ENCODE results near the gene MAPK12.
"Not testable (repeated sequence)": the region's sequence is repeated elsewhere in the genome, so short reads cannot be mapped to it uniquely, and the experiment has no call there.

MAPK12 gene

DNA sequence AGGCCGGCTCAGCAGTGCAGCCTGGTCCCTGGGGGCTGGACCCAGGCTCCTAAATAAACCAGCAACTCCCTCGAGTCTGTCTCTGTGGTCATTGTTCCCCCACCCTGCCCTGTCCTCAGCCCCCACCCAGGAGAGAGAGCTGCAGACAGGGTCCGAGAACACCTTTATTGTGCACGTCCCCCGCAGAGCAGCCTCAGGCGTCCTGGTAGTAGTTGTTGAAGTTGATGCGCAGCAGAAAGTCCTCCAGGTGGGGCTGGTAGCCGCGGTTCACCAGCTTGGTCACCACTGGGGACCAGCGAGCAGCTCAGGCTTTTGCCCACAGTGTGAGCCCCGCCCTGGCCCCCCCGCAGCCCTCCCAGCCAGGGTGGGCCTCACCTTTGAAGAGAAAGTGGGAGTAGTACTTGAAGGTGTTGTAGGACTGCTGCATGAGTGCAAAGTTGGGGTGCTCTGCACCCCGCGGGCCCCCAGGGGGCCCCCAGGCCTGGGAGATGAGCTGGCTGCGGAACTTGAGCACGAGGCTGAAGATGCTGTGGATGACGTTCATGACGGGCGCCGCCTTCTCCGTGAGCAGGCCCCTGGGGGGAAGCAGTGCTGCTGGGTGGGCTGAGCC lies 43.8 kb downstream of the MAPK12 start:
- no peak for FAIRE-seq
- no peak for DNase-seq (ENCODE audit: low spot score)

DNA sequence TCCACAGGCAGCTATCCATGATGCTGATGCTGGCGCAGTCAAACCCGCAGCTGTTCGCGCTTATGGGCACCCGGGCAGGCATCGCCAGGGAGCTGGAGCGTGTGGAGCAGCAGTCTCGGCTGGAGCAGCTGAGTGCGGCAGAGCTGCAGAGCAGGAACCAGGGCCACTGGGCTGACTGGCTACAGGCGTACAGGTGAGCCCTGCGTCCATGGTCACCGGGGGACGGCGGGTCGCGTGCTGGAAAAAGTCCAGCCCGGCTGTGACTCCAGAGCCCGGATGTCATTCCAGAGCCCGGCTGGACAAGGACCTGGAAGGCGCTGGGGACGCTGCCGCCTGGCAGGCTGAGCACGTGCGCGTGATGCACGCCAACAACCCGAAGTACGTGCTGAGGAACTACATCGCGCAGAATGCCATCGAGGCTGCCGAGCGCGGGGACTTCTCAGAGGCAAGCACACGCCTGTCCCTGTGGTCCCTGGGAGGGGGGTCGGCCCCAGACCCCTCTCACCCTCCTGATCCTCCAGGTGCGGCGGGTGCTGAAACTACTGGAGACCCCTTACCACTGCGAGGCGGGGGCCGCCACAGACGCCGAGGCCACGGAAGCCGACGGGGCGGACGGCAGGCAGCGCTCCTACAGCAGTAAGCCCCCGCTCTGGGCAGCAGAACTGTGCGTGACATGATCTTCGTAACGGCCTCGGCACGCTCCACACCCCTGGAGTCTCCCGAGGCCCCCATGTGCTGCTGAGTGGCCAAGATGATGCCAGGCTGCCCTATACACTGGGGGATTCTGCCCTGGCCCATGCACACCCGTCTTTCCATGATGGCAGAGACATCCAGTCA lies 44.6 kb downstream of the MAPK12 start:
- no peak for FAIRE-seq
- DNase-seq (ENCODE audit: low spot score): no peak

DNA sequence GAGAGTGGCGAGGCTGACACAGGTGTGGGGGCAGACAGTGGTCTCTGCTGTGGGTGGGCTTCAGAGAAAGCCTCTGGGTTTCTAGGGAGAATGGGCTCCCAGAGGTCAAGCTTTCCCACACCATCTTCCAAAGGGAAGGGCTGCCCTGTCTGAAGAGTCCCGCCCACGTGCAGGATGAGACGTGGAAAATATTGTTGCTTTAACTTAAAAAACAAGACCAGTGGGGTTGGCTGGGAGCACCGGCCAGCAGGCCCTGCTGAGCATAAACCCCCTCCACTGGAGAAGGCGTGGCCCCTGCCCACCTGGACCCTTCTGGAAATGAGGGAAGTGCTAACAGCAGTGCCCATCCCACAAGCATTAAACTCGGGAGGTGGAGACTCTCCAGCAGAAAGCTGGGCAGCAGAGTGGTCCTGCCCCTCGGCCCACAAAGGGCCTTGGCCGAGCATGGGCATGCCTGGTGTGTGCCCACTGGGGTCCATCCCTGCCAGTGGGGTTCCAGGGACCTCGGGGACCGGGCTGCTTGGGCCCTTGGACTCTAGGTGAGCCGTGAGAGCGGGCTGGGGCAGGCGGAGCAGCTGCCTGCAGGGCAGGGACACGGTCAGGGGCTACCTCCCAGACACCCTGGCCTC lies 45.3 kb downstream of the MAPK12 start:
- FAIRE-seq: no peak

DNA sequence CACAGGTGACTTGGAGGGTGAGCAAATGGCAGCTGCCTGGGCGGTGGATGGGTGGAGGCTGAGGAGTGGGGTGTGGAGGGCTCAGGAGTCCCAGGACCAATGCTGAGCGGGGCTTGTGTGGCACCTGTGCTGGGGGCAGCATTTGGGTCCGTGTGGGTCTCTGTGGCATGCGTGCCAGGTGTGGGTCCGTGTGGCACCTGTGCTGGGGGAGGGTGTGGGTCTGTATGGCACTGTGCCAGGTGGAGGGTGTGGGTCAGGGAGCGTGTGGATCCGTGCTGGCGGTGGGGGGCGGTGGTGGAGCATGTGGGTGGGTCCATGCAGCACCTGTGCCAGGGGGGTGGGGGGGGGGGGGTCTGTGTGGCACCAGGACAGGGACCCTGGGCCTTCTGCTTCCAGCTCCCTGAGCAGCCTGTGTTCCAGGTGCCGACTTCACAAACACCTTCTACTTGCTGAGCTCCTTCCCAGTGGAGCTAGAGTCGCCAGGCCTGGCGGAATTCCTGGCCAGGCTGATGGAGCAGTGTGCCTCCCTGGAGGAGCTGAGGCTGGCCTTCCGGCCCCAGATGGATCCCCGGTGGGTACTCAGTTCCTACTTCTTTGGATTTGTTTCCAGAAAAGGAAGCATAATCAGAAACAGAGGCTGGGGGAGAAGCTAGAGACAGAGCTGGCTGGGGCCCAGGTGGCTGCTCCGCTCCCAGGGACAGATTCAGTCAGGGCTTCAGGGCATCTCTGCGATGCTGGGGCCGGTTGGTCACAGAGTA lies 46.0 kb downstream of the MAPK12 start:
- no peak for FAIRE-seq
- DNase-seq (ENCODE audit: low spot score): no peak

More for the DNA sequence above, 45.3 kb downstream of the MAPK12 start:
- no peak for DNase-seq (ENCODE audit: low spot score)

DNA sequence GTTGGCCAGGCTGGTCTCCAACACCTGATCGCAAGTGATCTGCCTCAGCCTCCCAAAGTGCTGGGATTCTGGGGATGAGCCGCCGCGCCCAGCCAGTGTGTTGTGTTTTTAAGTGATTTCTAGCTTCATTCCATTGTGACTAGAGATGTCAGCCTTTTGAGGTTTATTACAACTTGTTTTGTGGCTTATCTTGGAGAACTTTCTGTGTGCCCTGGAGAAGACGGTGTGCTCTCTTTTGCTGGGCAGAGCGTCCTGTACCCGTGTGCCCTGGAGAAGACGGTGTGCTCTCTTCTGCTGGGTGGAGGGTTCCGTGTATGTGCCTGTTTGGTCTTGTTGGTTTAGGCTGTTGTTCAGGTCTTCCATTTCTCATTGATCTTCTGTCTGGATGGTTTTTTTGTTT lies 48.2 kb downstream of the MAPK12 start:
- FAIRE-seq (no peak), DNase-seq (ENCODE audit: low spot score) (no peak)

DNA sequence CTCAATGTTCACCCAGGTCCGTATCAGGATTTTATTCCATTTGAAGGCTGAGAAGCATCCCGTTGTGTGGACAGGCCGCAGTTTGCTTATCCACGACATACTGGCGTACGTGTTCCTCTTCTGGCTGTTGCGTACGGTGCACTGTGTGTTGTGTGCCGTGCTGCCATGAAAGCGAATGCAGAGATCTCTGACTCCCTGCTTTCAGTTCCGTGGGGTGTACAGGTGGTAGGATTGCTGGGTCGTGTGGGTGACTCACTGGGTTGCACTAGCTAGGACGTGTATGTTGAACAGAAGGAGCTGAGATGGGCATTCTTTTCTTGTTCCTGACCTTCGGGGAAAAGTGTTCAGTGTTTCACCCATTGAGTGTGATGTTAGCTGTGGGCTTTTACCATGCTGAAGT lies 50.3 kb downstream of the MAPK12 start:
- FAIRE-seq (no peak), DNase-seq (ENCODE audit: low spot score) (no peak)

DNA sequence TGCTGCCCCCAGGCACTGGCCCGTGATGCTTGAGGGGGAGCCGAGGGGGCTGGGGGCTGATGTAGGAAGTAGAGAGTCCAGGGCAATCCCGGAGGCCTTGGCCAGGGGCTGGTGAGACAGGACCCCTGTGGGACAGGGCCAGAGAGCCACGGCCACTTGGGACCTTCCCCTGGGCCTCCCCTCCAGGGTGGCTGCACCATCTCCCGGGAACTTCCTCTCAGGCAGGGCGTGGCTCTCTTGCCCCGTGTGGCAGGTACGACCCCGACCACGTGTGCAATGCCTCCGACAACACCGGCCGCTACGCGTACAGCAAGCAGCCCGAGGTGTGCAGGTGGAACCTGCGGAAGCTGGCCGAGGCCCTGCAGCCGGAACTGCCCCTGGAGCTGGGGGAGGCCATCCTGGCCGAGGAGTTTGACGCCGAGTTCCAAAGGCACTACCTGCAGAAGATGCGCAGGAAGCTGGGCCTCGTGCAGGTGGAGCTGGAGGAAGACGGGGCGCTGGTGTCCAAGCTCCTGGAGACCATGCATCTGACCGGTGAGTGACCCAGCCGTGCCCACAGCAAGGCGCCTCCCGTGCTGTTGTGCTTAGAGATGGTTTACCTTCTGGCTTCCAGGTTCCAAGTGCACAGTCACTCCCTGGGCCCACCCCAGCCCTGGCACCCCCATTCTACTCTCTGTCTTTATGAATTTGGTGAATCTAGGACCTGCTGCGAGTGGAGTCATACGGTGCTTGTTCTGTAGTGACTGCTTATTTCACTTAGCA lies 50.9 kb downstream of the MAPK12 start:
- DNase-seq (ENCODE audit: low spot score) (no peak), FAIRE-seq (no peak)

DNA sequence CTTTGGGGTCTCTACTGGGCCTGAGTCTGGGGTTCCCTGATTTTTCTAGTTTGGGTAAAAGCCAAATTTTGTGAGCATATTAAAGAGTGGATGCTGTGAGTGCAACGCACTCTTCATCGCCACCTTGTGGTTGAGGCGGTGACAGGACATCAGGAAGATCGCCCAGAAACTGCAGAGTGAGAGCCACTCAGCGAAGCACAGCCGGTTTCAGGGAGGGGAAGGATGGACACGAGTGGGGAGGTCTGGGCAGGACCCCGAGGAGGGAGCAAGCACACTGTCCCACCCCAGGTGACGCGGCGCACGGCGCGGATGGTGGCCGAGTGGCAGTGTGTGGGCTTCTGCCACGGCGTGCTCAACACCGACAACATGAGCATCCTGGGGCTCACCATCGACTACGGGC lies 51.6 kb downstream of the MAPK12 start:
- FAIRE-seq: peak; percentile 82
- DNase-seq (ENCODE audit: low spot score): peak; percentile 78

DNA sequence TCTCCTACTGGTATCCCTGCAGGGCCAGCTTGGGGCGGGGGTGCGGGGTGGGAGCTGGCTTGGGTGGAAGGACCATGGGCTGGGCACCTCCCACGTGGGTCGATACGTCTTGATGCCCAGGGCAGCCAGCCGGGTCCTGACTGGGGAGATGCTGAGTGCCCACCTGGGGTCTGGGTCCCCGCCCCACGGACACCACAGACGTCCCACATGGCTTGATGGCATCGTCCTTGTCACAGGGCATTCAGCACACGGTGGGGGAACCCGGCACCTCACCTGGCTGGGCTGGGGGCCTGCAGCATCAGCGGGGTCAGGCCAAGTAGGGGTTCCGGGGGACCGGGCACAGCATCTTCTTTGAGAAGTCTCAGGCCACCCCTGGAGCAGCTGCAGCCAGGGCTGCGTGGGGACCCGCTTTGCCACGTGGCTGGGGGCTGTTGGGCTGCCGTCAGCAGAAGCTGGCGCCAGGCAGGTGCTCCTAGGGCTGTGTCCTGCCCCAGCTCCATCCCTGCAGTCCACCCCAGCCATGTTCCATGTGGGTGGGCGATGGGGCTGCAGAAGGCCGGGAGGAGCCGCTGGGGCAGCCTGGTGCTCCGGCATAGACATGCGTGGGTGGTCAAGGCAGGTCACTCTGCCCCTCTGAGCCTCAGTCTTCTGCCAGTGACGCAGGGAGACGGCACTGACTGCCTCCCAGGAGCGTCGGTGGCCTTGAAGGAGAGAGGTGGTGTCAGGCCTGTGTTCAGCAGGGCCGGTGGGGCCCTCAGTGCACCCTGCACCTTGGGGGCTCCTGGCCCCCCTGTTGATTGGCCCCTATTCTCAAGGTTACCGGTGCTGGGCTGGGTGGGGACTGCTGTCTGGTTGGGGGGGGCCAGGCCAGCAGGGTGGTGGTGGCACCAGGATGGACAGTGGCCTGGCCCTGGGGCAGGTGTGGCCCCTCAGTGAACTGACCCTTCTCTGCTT lies 52.3 kb downstream of the MAPK12 start:
- DNase-seq (ENCODE audit: low spot score) (no peak), FAIRE-seq (peak; percentile 32)

DNA sequence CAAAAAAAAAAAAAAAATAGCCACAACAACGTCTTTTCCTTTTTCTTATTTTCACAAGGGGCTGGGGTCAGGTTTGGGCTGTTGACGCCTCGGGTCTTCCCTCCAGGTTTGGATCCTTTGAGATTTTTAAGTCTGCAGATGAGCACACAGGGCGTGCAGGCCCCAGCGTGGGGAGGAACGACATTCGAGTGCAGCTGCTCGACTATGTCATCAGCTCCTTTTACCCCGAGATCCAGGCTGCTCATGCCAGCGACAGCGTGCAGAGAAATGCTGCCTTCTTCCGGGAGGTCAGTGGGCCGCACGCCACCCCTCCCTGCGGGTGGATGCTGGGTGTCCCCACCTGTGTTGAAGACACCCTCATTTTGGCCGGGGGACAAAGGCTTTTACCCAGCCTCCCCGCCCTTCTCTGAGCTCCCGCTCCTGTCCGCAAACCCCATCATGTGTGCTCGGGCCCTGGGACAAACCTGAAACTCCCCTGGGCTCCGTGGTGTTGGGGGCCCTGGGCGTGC lies 53.0 kb downstream of the MAPK12 start:
- no peak for FAIRE-seq
- no peak for DNase-seq (ENCODE audit: low spot score)

DNA sequence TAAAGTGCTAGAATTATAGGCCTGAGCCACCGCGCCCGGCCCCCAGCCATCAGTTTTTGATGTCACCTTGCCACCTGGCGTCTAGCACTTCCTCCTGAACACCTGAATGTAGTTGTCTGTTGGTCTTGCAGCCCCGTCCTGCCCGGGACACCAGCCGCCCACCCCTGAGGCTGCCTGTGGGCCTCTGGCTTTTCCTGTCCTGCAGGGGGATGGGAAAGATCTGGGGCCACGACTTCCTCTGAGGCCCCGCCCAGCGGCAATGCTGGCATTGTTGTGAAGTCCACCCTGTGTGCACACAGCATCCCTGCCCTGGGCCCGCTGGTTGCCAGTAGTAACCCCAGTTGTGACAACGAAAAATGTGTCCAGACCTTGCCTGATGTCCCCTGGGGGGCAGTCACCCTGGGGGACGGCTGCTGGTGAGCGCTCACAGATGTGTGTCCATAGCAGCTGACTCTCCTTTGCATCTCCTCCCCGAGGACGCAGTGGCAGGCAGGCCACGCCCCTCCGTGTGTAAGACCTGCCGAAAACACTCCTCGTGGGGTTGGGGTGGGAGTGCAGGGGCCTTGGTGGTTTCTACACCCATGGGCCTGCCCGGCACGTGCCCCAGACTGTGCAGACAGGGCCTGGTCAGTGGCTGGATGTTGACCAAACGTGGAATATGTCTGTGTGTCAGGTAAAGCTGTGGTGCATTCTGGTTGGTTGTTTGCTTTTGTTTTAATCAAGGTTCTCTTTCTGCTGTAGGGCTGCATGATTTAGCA lies 53.9 kb downstream of the MAPK12 start:
- FAIRE-seq: no peak
- DNase-seq (ENCODE audit: low spot score): no peak

DNA sequence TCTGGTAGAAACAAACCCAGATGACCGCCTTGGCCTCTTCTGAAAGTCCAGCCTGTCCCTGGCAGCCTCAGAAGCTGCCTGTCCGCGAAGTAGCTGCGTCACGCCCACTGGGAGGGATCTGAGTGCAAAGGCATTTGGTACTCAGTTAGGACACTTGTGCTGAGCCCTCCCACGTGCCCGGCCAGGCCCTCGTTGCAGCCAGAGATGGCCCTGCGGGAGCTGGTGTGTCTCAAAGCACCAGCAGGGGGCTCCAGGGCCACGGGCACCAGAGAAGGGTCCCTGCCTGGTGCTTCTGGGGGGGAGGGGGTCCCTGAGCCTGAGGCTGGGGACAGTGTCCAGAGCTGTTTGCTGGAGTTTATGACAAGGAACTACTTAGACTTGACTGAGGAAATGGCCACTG lies 54.9 kb downstream of the MAPK12 start:
- DNase-seq (ENCODE audit: low spot score) (peak; percentile 68), FAIRE-seq (no peak)

DNA sequence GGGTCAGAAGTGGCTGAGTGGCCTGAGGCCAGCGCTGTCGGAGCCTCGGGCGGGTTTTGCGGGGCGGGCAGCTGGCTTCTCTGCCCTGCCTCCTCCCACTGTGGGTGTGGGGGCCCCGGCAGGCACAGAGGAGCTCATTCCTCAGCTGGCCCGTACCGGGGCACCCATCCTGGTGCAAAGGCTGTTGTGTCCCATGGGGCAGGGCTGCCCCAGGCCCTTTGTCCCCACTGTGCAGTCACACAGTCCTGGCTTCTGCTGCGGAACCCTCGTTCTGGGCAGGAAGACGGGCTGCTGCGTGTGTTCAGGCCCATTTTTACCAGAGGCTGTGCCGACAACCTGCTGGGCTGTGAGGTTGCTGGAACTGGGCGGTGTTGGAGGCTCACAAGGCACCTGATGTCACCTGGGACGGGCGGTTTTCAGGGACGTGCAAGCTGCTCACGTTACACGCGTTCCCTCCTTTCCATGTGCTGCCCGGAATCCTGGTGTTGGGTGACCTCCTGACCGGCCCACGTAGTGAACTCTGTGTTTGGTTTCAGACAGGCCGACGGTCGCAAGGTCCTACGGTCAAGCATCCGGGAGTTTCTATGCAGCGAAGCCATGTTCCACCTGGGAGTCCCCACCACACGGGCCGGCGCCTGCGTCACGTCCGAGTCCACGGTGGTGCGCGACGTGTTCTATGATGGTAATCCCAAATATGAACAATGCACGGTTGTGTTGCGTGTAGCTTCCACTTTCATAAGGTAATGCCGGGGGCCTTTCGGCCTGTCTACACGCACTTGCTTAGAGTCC lies 55.5 kb downstream of the MAPK12 start:
- FAIRE-seq: no peak

DNA sequence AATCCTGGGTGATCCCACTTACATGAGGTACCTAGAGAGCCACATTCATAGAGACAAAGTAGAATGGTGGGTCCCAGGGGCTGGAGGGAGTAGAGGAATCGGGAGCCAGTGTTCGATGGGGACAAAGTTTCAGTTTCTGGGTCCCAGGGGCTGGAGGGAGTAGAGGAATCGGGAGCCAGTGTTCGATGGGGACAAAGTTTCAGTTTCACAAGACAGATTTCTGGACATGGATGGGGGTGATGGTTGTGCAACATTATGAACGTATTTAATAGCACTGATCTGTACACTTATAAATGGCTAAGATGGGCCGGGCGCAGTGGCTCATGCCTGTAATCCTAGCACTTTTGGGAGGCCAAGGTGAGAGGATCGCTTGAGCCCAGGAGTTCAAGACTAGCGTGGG lies 56.5 kb downstream of the MAPK12 start:
- FAIRE-seq; DNase-seq (ENCODE audit: low spot score): not testable (repeated sequence)

More for the DNA sequence above, 55.5 kb downstream of the MAPK12 start:
- DNase-seq (ENCODE audit: low spot score): no peak

DNA sequence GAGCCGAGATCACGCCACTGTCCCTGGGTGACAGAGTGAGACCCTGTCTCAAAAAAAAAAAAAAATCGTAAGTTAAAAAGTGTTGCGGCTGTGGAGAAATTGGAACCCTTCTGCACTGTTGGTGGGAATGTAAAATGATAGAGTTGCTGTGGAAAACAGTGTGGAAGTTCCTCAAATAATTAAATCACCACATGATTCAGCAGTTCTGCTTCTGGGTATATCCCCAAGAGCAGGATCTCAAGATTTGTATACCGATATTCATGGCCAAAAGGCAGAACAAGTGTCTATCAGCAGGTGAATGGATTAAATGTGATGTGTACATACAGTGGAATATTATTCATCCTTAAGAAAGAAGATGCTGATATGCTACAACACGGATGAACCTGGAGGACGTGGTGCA lies 56.9 kb downstream of the MAPK12 start:
- DNase-seq (ENCODE audit: low spot score) (no peak), FAIRE-seq (peak; percentile 20)

DNA sequence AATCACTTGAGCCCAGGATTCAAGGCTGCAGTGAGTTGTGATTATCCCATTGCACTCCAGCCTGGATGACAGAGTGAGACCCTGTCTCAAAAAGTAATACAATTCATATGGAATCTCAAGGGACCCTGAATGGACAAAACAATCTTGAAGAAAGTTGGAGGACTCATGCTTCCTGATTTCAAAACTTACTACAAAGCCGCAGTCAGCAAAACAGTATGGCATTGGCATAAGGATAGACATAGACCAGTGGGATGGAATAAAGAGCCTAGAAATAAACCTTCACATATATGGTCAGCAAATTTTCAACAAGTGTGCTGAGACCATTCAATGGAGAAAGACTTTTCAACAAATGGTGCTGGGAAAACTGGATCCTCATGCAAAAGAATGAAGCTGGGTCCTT lies 58.2 kb downstream of the MAPK12 start:
- no peak for DNase-seq (ENCODE audit: low spot score)
- FAIRE-seq: no peak
